Lung (tissue), 12 donors: ENCODE measurements around the gene GJB1. TPM values are rescaled to one million over a fixed set of nuclear protein-coding genes. Genes with fewer than 3 reads are reported as not detected.

Experiments
- ATAC-seq: fragments of 200-7000 bp; cut with Tn5 transposase; one replicate; pipeline ENCODE4 v1.9.1; 2020; ENCODE audit warnings: moderate number of reproducible peaks; ENCODE audit not compliant: insufficient read depth, low FRiP score
- DNase-seq, 3 donors: peaks; one replicate each; pipeline ENCODE4 v3.0.0-alpha.2; 2013 to 2017
- H3K27ac ChIP-seq, 2 donors: one replicate each; pipeline ENCODE4 v1.5.1; 2013; ENCODE audit warnings: mild to moderate bottlenecking in 2 of 2, moderate library complexity in 2 of 2, control low read depth in 1 of 2, inconsistent platforms in 1 of 2, low read depth in 1 of 2, low read length in 1 of 2
- H3K27me3 ChIP-seq, 3 donors: one replicate each; pipeline ENCODE4 v1.5.1; 2013; ENCODE audit warnings: low read length in 2 of 3; ENCODE audit not compliant: control insufficient read depth in 3 of 3, insufficient read depth in 3 of 3
- H3K36me3 ChIP-seq, 4 donors: one replicate each; pipeline ENCODE4 v1.5.1; 2013; ENCODE audit warnings: low read length in 4 of 4, mild to moderate bottlenecking in 1 of 4, moderate library complexity in 1 of 4; ENCODE audit not compliant: control insufficient read depth in 4 of 4, insufficient read depth in 4 of 4
- H3K4me1 ChIP-seq, 5 donors: one replicate each; pipeline ENCODE4 v1.5.1; 2013; ENCODE audit warnings: low read length in 5 of 5, mild to moderate bottlenecking in 2 of 5, moderate library complexity in 1 of 5; ENCODE audit not compliant: control insufficient read depth in 5 of 5, insufficient read depth in 5 of 5
- H3K4me3 ChIP-seq: one replicate; pipeline ENCODE4 v1.5.1; 2013; ENCODE audit warnings: mild to moderate bottlenecking, control low read depth, moderate library complexity
- H3K9ac ChIP-seq, 2 donors: one replicate each; pipeline ENCODE4 v1.5.1; 2013; ENCODE audit warnings: low read length in 2 of 2, control low read depth in 1 of 2; ENCODE audit not compliant: insufficient read depth in 1 of 2
- H3K9me3 ChIP-seq, 4 donors: one replicate each; pipeline ENCODE4 v1.5.1; 2013; ENCODE audit warnings: low read length in 3 of 4, mild to moderate bottlenecking in 1 of 4, moderate library complexity in 1 of 4; ENCODE audit not compliant: control insufficient read depth in 4 of 4, insufficient read depth in 3 of 4
- WGBS, 2 donors: extraction: QIAGEN DNeasy Blood & Tissue Kit; methylation state at CpG; one replicate each; pipeline ENCODE4 v1.1.7; 2013; 5-methylcytosine and 5-hydroxymethylcytosine counted together
- polyA plus RNA-seq, 2 donors: library from polyadenylated mRNA; stranded (reverse); fragments of 200-250 nt; gene quantifications; one replicate each; pipeline ENCODE4 v1.2.1, GENCODE V29; 2013
- total RNA-seq, 2 donors: library from RNA; depleted of rRNA in 1 of 2; stranded (reverse); fragments of >200 nt in 1 of 2; gene quantifications; one replicate each; pipeline ENCODE4 v1.2.1, GENCODE V29; 2014 to 2021
- TF ChIP-seq, protein P1 (sequence below): IDR thresholded peaks from 2 replicates; pipeline ENCODE4 v1.5.1; 2012; ENCODE audit warnings: mild to moderate bottlenecking; ENCODE audit errors: control extremely low read depth, extremely low read depth
- donor health status: control.
- donor health status: control.
- donor health status: Bipolar disorder and iron deficiency.
- donor health status: healthy.
- donor health status: DM: yes; HTN: yes; CAD: no.

Gene GJB1
- total and polyA plus RNA-seq, 4 donors = 0.42 to 3.7 (median 2.9) TPM; not detected in 1

DNA sequence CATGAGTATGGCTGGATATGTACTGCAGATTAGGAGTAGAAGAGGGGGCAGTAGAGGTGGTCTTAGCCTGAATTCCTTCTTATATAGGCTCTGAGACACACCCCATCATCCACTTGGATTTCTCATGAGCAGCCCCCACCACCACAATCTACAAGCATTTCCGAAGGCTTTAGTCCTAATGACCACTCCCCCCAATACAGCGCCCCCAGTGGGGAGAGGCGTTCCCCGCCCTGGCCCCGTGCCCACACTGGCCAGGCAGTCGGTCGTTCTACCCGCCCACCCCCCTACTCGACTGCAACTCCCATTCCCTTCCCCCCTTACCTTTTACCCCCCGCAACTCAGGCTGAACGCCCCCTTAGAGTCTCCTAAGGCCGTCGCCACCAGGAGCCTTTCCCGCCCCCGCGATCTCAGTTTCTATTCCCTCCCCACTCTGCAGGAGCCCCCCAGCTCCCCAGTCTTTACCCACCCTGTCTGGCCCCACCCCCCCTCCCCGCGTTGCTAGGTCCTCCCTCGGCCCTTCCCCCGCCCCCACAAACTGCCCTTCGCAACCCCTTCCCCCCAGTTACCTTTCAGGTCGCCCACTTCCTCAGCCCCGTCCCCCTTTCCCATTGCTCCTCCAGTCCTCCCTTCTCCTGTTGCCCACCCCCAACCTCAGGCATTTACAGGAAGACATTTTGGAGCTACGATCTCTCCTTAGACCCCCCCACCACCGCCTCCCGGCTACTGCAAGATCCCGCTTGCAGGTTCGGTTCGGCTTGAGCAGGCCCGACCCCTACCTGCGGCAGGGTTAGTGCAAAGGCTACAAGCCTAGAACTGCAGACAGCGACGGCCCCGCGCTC lies 30.4 kb downstream of the GJB1 start:
- Histone ChIP-seq H3K27ac (peak overlapping the region; percentile 3 to 48), H3K9me3 (no peaks in the 10 kb centered on the region), H3K4me1 (peaks cover 0 to 25% (median 0%) of the 10 kb centered on the region in 5 donors), H3K36me3 (peaks cover 4 to 12% (median 5%) of the 10 kb centered on the region in 4 donors), H3K4me3 (peak overlapping the region; percentile 52), H3K27me3 (no peaks in the 10 kb centered on the region), H3K9ac (peak overlapping the region in 1 of 2 donors; percentile 14)
- 0 to 29% methylated on average over 19 to 35 of the region's 35 CpGs for WGBS, 2 donors
- TF ChIP-seq, protein P1, sequence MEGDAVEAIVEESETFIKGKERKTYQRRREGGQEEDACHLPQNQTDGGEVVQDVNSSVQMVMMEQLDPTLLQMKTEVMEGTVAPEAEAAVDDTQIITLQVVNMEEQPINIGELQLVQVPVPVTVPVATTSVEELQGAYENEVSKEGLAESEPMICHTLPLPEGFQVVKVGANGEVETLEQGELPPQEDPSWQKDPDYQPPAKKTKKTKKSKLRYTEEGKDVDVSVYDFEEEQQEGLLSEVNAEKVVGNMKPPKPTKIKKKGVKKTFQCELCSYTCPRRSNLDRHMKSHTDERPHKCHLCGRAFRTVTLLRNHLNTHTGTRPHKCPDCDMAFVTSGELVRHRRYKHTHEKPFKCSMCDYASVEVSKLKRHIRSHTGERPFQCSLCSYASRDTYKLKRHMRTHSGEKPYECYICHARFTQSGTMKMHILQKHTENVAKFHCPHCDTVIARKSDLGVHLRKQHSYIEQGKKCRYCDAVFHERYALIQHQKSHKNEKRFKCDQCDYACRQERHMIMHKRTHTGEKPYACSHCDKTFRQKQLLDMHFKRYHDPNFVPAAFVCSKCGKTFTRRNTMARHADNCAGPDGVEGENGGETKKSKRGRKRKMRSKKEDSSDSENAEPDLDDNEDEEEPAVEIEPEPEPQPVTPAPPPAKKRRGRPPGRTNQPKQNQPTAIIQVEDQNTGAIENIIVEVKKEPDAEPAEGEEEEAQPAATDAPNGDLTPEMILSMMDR = no peak
- ATAC-seq (no peak), DNase-seq (peak; percentile 62 to 75 (median 73))

DNA sequence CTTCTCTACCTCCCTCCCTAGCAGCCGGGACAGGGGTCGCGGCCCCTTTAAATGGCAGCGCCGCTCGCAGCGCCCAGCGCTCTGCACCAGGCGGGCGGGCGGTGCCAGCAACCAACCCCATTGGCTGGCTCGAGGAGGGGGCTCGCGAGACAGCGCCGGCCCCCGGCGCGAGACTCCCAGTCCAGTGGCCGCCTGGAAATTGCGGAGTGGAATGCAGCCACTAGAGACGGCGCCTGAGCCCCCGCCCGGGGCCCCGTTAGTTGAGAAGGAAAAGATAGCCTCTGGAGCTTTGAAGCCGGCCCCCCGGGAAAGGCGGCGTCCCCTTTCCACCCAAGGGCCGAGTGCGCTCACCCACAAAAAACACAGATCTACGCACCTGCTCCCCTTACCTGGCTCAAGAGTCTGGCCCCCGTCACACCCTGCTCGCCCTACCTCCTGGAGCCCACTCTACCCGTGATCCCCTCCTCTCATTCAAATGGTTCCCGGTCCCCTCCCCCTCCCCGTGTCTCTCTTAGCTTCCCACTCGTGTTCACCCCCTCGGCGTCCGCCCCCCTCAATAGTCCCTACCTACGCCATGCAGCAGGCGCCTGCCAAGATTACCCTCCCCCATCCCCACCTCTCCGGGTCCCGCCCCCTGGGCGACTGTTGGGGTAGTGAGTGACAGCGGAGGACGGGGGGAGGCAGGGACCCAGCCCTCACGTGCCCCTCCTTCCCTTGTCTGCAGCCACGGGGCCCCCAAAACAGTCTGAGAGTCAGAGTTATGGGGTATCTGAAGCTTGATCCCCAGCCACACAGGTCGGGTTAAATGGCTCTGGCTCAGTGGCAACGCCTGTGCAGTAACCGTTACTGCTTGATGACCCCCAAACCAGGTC lies 31.3 kb downstream of the GJB1 start, which contains the start of gene ZMYM3:
Gene ZMYM3 (minus strand): TSS at position 49 of the 872 bp plus-strand sequence. CDS start 885 bp downstream, outside the sequence.
- peak within 1 kb of the TSS; percentile 52 for H3K4me3 ChIP-seq
- ATAC-seq = peak; percentile 95
- peak within 1 kb of the TSS in 1 of 2 donors; percentile 27 for H3K9ac ChIP-seq
- TF ChIP-seq, protein P1 = peak; percentile 4
- WGBS, 2 donors = 0 to 31% methylated on average over 22 to 54 of the region's 54 CpGs
- no peaks in the 10 kb centered on the region for H3K9me3 ChIP-seq
- H3K36me3 ChIP-seq = peaks cover 0 to 6% (median 5%) of the 10 kb centered on the region in 4 donors
- H3K27ac ChIP-seq = peak within 1 kb of the TSS; percentile 71 to 83
- H3K4me1 ChIP-seq = peaks cover 0 to 25% (median 0%) of the 10 kb centered on the region in 5 donors
- H3K27me3 ChIP-seq = no peaks in the 10 kb centered on the region
- peak; percentile 88 to 94 (median 91) for DNase-seq

DNA sequence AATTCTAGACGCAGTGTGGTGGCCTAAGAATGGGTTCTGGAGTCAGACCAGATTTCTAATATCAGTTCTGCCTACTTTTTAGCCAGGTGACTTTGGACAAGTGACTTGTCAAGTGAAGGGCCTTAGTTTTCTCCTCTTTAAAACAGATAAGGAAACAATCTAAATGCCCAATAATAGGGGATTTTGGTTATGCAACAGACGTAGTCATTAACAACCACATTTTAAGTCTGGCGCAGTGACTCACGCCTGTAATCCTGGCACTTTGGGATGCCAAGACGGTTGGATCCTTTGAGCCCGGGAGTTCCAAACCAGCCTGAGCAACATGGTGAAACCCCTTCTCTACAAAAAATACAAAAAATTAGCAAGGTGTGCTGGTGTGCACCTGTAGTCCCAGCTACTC lies 33.0 kb downstream of the GJB1 start:
- Histone ChIP-seq H3K9me3 (no peaks in the 10 kb centered on the region), H3K27me3 (no peaks in the 10 kb centered on the region), H3K36me3 (no peaks in the 10 kb centered on the region), H3K9ac (no peak overlapping the region), H3K27ac (no peak overlapping the region), H3K4me3 (no peak overlapping the region), H3K4me1 (peaks cover 0 to 25% (median 0%) of the 10 kb centered on the region in 5 donors)
- WGBS, 2 donors = 68 to 76% methylated on average over 6 of the region's 6 CpGs
- ATAC-seq (no peak), DNase-seq (no peak)
- TF ChIP-seq, protein P1 = no peak
